GM12864 (cell line): ENCODE results near the gene MLN.

Experiments used
- DNase-seq: peaks from one replicate; pipeline ENCODE4 v3.0.0-alpha.2; 2011; ENCODE audit warnings: low read depth
- H3K4me3 ChIP-seq: 2 replicates; pipeline ENCODE4 v1.5.1; 2011; ENCODE audit warnings: mild to moderate bottlenecking, low read depth, low read length, control low read depth
- CTCF ChIP-seq: IDR thresholded peaks from 2 replicates; pipeline ENCODE4 v1.5.1; 2011; ENCODE audit warnings: low read depth, mild to moderate bottlenecking, moderate library complexity, low read length, control low read depth, inconsistent platforms; ENCODE audit errors: missing control alignments

Gene MLN

GRCh38 chr6:33784787-33785186 lies 19.0 kb downstream of the MLN start:
- TF ChIP-seq CTCF, result no peak
- H3K4me3 ChIP-seq, result no peak overlapping the region
- DNase-seq, result no peak

- H3K4me3 ChIP-seq, result no peak overlapping the region
- DNase-seq, result no peak
- no peak for TF ChIP-seq CTCF
Observed at GRCh38 chr6:33783781-33784520, 19.9 kb downstream of the MLN start.

GRCh38 chr6:33782561-33782960 lies 21.2 kb downstream of the MLN start:
- no peak for TF ChIP-seq CTCF
- no peak overlapping the region for H3K4me3 ChIP-seq
- no peak for DNase-seq

- no peak for TF ChIP-seq CTCF
- H3K4me3 ChIP-seq, result no peak overlapping the region
- no peak for DNase-seq
Observed at GRCh38 chr6:33781131-33781975, 22.4 kb downstream of the MLN start.

GRCh38 chr6:33779895-33780294 lies 23.9 kb downstream of the MLN start:
- no peak for TF ChIP-seq CTCF
- no peak for DNase-seq
- H3K4me3 ChIP-seq, result no peak overlapping the region

GRCh38 chr6:33779290-33779689 lies 24.5 kb downstream of the MLN start:
- H3K4me3 ChIP-seq, result no peak overlapping the region
- no peak for DNase-seq
- TF ChIP-seq CTCF, result no peak
